SJSA1 (cell line): ENCODE results near the gene GGTA1. TPM values are rescaled to one million over a fixed set of nuclear protein-coding genes. Genes with fewer than 3 reads are reported as not detected.
"Not testable (repeated sequence)": the region's sequence is repeated elsewhere in the genome, so short reads cannot be mapped to it uniquely, and the experiment has no call there.

ENCODE experiments used
- DNase-seq, 2 experiments: peaks; one replicate each; pipeline ENCODE4 v3.0.0-alpha.2; 2015 to 2020; ENCODE audit warnings: low spot score in 2 of 2, low read depth in 1 of 2
- H3K27ac ChIP-seq: fragments of 250-450 bp; sonication (Bioruptor Pico); 2 replicates; pipeline ENCODE4 v1.5.1; 2020; ENCODE audit warnings: mild to moderate bottlenecking, moderate library complexity
- H3K27me3 ChIP-seq: fragments of 250-450 bp; sonication (Bioruptor Pico); replicated peaks from 2 replicates; pipeline ENCODE4 v1.5.1; 2020; ENCODE audit warnings: mild to moderate bottlenecking, moderate library complexity
- H3K36me3 ChIP-seq: fragments of 250-450 bp; sonication (Bioruptor Pico); 2 replicates; pipeline ENCODE4 v1.5.1; 2020; ENCODE audit warnings: mild to moderate bottlenecking
- H3K4me1 ChIP-seq: fragments of 250-450 bp; sonication (Bioruptor Pico); replicated peaks from 2 replicates; pipeline ENCODE4 v1.6.1; 2021; ENCODE audit warnings: mild to moderate bottlenecking
- H3K4me3 ChIP-seq: fragments of 250-450 bp; sonication (Bioruptor Pico); 2 replicates; pipeline ENCODE4 v1.5.1; 2020; ENCODE audit warnings: mild to moderate bottlenecking
- H3K9me3 ChIP-seq: fragments of 250-450 bp; sonication (Bioruptor Pico); replicated peaks from 2 replicates; pipeline ENCODE4 v1.5.1; 2020; ENCODE audit warnings: mild to moderate bottlenecking
- total RNA-seq: library from RNA; depleted of rRNA; stranded (reverse); fragments of >200 nt; shearing (Covaris generic); gene quantifications from 2 replicates; pipeline ENCODE4 v1.2.3, GENCODE V29; 2014

Gene GGTA1
- total RNA-seq, 1 experiment from 2014 or later = not detected

DNA sequence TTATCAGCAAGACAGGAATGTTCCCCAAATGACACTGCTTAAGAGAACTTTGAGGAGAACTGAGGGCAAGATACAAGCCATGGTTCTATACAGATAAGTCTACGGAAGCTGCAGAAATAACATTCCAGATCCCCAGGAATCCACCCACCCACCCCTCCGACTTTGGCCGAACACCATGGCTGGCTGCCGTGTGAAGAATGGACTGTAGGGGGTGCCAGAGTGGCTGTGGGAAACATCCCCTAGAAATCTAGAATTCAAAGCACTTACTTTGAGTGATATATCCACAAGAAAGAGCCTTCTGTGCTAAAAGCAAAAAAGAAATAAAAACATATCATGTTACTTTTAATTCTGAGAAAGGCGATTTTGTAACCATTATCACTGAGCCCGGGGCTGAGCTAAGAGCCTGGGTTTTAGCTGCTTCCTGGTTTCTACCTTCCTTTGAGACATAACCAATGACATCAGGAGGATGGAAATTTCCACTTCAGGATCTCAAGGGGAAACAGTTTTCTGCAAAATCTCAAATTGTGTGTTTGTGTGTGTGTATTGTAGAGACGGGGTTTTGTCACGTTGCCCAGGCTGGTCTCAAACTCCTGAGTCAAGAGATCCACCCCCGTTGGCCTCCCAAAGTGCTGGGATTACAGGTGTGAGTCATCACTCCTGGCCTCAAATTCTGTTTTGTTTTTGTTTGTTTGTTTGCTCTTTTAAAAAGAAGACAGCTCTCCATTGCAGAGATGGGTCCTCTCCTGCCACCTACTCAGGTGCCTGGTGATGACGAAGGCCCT, 36.4 kb downstream of the GGTA1 start:
- 0 out of 2 replicates have a peak, but pooled peaks cover 2% of the 10 kb centered on the region for H3K27me3 ChIP-seq
- no peak for DNase-seq
- H3K27ac ChIP-seq = no peak overlapping the region
- no peak overlapping the region for H3K4me3 ChIP-seq
- no peaks in the 10 kb centered on the region for H3K4me1 ChIP-seq
- no peaks in the 10 kb centered on the region for H3K9me3 ChIP-seq
- no peaks in the 10 kb centered on the region for H3K36me3 ChIP-seq

DNA sequence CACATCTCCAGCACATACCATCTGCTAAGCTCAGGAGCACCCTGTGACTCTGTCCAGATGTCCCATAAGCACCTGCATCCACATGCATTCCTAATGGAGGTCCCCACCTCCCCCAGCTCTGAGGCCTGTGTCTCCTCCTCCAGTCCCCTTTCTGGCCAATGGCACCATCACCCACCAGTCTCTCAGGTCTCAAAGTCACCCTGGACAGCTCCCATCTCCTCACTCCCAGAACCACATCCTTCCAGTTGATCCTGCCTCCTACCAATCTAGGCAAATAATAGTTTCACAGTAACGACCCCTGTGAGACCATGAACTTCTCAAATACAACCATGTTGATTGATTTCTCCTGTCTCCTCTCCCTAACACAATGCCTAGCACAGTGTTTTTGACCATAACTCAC, 40.1 kb downstream of the GGTA1 start:
- H3K4me3 ChIP-seq = no peak overlapping the region
- no peaks in the 10 kb centered on the region for H3K4me1 ChIP-seq
- no peak overlapping the region for H3K27ac ChIP-seq
- H3K27me3 ChIP-seq = peaks cover 5% of the 10 kb centered on the region; the same call in 1 of the 2 replicates
- no peaks in the 10 kb centered on the region for H3K36me3 ChIP-seq
- no peaks in the 10 kb centered on the region for H3K9me3 ChIP-seq
- no peak for DNase-seq

DNA sequence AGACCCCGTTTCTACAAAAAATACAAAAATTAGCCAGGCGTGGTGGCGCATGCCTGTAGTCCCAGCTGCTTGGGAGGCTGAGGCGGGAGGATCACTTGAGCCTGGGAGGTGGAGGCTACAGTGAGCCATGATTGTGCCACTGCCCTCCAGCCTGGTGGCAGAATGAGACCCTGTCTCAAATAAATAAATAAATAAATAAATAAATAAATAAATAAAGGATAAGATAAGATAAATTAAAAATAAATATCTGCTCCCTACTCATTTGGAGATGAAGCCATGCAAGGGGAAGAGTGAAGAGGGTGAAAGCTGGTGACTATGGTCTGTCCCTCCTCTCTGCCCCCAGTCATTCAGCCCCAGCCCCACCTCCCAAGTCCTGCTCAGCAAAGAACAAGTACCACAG, 41.2 kb downstream of the GGTA1 start:
- H3K36me3 ChIP-seq, H3K27me3 ChIP-seq, DNase-seq, H3K27ac ChIP-seq, H3K4me1 ChIP-seq, H3K4me3 ChIP-seq, H3K9me3 ChIP-seq: not testable (repeated sequence)

DNA sequence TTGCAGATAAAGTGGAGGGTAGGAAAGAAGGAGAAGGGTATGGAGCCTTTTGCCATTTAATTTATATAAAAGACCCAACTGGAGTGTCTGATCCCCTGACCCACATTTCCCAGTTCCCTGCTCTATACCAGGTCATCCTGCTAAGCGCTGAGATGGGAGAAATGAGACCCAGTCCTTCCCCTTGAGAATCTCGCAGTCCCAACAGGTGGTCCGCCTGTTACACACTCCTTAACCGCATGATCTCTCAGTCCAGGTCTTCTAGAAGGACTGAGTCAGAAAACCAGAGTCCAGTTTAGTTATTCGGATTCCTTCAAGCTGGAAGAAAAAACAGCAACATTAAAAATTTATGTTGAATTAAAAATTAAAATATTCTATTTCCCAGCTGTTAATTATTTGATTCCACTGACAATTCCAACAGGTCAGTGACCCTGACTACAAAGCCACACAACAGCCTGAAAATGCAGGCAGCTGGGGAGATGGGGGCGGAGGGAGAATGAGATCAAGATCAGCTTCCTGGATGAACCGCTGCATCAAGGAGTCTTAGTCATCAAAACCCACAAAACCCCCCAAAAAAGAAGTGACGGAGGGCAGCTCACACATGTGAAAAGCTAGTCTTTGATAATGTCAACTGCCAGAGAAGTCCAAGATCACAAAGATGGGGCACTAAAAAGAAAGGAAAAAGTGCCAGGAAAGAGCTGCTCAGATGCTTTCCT, 44.0 kb downstream of the GGTA1 start:
- peaks cover 6% of the 10 kb centered on the region; the same call in 1 of the 2 replicates for H3K27me3 ChIP-seq

DNA sequence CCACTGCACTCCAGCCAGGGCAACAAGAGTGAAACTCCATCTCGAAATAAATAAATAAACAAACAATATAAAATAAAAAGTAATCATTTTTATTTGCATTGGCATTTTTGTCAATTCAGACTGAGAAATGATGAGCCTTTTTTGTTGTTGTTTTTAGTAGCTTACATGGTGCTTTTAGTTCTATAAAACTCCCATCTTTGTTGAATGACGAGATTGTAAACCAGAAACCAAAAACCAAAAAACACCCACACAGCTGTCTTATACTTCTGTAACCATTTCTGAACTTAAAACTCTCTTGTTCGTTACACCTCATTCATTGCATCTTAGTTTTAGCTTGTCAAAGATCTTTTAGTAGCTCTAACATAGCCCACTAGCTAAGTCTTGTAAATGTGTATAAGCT, 44.7 kb downstream of the GGTA1 start:
- no peaks in the 10 kb centered on the region for H3K36me3 ChIP-seq
- H3K27me3 ChIP-seq = peaks cover 6% of the 10 kb centered on the region; the same call in 1 of the 2 replicates
- no peaks in the 10 kb centered on the region for H3K9me3 ChIP-seq
- H3K4me1 ChIP-seq = no peaks in the 10 kb centered on the region
- no peak overlapping the region for H3K4me3 ChIP-seq
- H3K27ac ChIP-seq = no peak overlapping the region
- DNase-seq = no peak

More for the DNA sequence above, 44.0 kb downstream of the GGTA1 start:
- Histone ChIP-seq H3K27ac (no peak overlapping the region), H3K4me1 (no peaks in the 10 kb centered on the region), H3K4me3 (no peak overlapping the region), H3K9me3 (no peaks in the 10 kb centered on the region), H3K36me3 (no peaks in the 10 kb centered on the region)
- no peak for DNase-seq

DNA sequence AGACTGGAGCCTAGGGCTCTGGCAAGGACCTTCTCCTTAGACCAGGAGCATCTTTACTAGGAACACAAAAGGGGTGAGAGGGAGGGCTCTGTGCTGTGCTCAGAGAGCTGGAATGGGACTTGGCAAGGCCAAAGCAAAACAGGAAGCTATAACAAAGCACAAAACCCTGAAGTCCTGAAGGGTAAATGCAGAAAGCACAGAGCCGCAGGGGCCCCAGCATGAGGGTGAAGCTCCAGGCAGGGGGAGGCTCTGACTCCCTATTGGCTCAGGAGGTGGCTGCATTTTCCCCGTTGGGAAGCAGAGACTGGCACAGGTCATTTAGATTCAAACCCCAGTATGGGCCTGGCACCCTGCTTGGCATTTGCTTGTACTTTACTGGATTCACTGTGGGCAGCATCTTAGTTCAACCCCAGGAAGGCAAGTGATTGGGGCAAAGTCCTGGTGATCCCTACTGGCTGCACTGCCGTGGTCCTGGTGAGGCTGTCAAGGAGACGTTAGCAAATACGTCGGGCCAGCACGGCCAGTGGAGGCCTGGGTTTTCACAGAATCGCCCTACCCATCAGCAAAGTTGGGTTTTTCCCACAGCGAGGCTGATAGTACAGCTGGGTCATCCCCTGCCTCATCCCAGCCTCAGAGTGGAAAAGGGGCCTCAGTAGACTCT, 46.3 kb downstream of the GGTA1 start:
- Histone ChIP-seq H3K27me3 (peaks cover 6% of the 10 kb centered on the region), H3K4me1 (no peaks in the 10 kb centered on the region), H3K27ac (no peak overlapping the region), H3K4me3 (no peak overlapping the region), H3K36me3 (no peaks in the 10 kb centered on the region), H3K9me3 (no peaks in the 10 kb centered on the region)
- no peak for DNase-seq

DNA sequence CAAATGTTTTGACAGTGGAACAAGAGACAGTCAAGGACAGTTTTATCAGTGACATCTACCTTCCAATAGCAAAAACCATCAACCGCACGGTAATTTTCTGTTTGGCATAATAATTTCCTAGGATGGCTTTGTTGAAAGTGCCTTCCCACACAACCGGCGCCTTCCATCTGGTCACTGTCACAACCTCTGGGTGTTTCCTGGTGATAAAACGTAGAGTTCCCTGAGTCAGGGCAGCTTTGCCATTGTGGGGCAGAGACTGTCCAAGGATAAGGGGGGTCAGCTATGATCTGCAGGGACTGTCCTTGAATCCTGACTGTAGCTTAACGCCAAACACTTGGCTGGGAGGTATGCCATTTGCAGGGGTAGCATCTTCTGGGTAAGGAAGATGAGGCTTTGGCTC, 47.6 kb downstream of the GGTA1 start:
- Histone ChIP-seq H3K27ac (no peak overlapping the region), H3K4me1 (no peaks in the 10 kb centered on the region), H3K36me3 (no peaks in the 10 kb centered on the region), H3K27me3 (peaks cover 12% of the 10 kb centered on the region), H3K9me3 (no peaks in the 10 kb centered on the region), H3K4me3 (no peak overlapping the region)
- no peak for DNase-seq

DNA sequence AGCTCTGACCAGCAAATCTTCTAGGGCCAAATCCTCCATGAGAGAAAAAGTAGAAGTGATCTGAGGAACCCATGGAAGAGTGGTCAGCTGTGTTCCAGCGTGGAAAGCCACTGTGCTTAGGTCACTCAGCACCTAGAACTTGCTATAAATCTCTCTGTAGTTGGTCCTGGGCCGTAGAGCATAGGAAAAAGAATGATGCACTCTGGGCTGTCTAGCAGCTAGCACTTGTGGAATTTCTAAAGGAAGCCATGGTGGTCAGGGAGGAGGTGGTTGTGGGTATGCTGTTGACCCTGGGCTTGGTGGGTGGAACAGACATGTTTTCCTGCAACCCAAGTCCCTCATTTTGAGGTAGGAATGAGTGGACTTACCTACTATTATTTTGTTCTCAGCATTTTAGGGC, 48.1 kb downstream of the GGTA1 start:
- Histone ChIP-seq H3K27me3 (peaks cover 9% of the 10 kb centered on the region), H3K4me3 (no peak overlapping the region), H3K9me3 (no peaks in the 10 kb centered on the region), H3K4me1 (no peaks in the 10 kb centered on the region), H3K36me3 (no peaks in the 10 kb centered on the region), H3K27ac (no peak overlapping the region)
- no peak for DNase-seq

DNA sequence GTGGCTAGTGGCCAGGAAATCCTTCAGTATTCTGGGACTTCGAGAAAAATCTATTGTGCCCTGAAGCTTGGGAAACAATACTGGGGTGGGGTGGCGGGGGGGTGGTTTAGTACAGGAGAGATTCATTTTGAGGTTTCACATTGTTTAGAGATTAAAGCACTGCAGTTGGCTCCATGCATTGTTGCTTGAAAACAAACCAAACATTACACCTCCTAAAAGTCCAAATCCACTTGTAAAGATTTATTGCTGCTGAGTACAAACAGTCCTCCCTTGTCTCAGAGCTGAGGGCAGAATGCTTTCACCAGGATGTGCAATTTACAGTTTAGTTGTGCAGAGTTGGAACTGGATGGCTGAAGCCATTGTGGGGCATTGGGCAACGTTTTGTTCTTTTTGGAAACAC, 49.4 kb downstream of the GGTA1 start:
- Histone ChIP-seq H3K4me3 (no peak overlapping the region), H3K36me3 (no peaks in the 10 kb centered on the region), H3K27me3 (peaks cover 11% of the 10 kb centered on the region), H3K4me1 (no peaks in the 10 kb centered on the region), H3K9me3 (no peaks in the 10 kb centered on the region), H3K27ac (no peak overlapping the region)
- DNase-seq = no peak

DNA sequence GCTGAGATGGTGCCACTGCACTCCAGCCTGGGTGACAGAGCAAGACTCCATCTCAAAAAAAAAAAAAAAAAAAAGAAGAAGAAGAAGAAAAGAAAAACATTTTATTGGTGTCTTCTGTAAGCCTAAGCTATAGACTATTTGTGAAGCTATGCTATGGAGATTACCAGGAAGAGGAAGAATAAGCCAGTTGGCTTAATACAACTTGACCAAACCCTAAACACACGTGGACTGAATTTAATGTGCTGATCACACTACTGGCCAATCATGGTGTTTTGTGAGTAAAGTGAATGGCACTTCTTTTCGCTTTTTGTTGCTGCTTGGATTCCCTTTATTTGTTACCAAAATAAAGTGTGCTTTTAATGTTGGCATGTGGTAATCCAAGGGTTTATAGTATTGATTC, 49.9 kb downstream of the GGTA1 start:
- Histone ChIP-seq H3K27me3 (peaks cover 16% of the 10 kb centered on the region), H3K27ac (no peak overlapping the region)
- no peak for DNase-seq

DNA sequence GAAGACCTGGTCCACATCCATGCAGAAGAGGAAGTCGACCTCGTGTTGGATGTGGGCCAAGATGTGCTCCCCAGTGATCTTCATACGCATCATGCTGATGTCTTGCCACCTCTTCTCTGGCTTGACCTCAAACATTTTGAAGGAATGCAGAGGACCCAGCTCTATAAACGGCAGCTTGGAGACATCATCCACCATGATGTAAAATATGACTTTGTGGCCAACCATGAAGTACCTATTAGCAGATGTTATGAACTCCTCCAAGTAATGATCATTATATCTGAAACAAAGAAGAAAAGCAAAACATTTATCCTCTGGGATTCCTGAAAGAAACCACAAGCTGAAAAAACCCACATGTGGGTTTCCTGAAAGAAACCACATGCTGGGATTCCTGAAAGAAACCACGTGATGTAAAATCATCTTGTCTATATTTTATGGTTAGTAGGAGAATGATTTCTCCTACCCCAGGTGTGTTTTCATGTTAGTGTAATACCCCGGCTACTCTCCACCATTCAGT, 52.3 kb downstream of the GGTA1 start:
- H3K9me3 ChIP-seq = no peaks in the 10 kb centered on the region
- peaks cover 29% of the 10 kb centered on the region for H3K27me3 ChIP-seq
- H3K4me3 ChIP-seq = no peak overlapping the region
- DNase-seq = peak in 1 of 2 experiments; percentile 19
- H3K27ac ChIP-seq = no peak overlapping the region
- no peaks in the 10 kb centered on the region for H3K4me1 ChIP-seq
- no peaks in the 10 kb centered on the region for H3K36me3 ChIP-seq

More for the DNA sequence above, 49.9 kb downstream of the GGTA1 start:
- Histone ChIP-seq H3K36me3 (no peaks in the 10 kb centered on the region), H3K4me1 (no peaks in the 10 kb centered on the region), H3K9me3 (no peaks in the 10 kb centered on the region), H3K4me3 (no peak overlapping the region)

DNA sequence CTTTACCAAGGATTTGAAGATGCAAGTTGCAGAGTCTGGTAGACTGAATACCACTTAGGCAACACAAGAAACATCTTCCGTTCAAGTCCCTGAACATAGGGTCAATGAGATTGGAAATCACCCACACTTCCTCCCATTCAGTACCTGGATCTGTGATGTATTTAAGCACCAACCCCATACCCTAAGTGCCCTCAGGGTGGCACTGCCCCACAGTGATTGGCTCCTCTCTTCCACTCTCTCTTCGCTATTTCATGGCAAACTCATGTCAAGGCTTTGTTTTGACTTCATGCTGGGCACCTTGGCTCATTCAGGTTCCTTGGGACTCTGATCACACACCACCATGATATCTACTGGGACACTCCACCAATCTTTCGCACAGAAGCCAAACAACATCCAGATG, 53.7 kb downstream of the GGTA1 start:
- H3K27me3 ChIP-seq = peaks cover 30% of the 10 kb centered on the region
- H3K36me3 ChIP-seq = no peaks in the 10 kb centered on the region
- H3K9me3 ChIP-seq = no peaks in the 10 kb centered on the region
- H3K27ac ChIP-seq = no peak overlapping the region
- no peak overlapping the region for H3K4me3 ChIP-seq
- no peaks in the 10 kb centered on the region for H3K4me1 ChIP-seq
- no peak for DNase-seq

DNA sequence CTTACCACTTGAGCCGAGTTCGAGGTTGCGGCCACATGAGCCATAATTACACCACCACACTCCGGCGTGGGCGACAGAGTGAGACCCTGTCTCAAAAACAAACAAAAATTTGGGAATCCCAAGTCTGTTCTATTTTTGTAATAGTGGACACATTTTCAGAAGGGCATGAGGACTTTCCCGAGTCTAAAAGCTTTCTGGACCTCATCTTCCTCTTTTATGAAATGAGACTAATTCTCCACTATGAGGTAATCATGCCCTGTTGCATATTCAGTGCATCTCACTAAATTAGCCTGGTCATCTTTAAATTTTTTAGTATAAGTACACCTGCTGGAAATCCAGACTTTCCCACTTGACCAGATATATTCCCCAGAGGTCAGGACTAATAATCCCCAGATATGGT, 55.7 kb downstream of the GGTA1 start:
- Histone ChIP-seq H3K36me3 (no peaks in the 10 kb centered on the region), H3K4me3 (no peak overlapping the region), H3K27me3 (peaks cover 35% of the 10 kb centered on the region), H3K4me1 (no peaks in the 10 kb centered on the region), H3K27ac (no peak overlapping the region), H3K9me3 (no peaks in the 10 kb centered on the region)
- no peak for DNase-seq

DNA sequence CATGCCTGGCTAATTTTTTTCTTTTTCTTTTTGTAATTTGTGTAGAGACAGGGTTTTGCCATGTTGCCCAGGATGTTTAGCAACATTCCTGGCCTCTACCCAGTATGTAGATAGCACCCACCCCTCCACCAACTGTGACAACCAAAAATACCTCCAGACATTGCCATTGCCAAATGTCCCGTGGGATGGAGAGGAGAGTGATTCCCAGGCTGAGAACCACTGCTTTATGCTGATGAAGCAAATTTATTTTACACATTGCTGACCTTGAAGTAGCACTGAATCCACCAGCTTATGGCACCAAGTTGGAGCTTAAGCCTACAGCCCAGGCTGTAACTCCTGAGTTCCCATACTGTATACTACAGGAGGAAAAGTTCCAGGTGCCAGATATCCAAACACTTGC, 58.5 kb downstream of the GGTA1 start:
- Histone ChIP-seq H3K9me3 (no peaks in the 10 kb centered on the region), H3K4me1 (no peaks in the 10 kb centered on the region), H3K4me3 (no peak overlapping the region), H3K27me3 (peaks cover 29% of the 10 kb centered on the region), H3K36me3 (no peaks in the 10 kb centered on the region), H3K27ac (no peak overlapping the region)
- DNase-seq = no peak
